Peyer's patch (tissue), 4 donors: ENCODE measurements around the gene CNDP2. TPM values are rescaled to one million over a fixed set of nuclear protein-coding genes. Genes with fewer than 3 reads are reported as not detected.
A peak's percentile ranks its signal among the peaks of the same experiment; 100 is the strongest.

Experiments
- DNase-seq, 3 donors: peaks; one replicate each; pipeline ENCODE4 v3.0.0-alpha.2; 2017 to 2019
- H3K27ac ChIP-seq, 4 donors: fragments of 200-600 bp; sonication (generic); one replicate each; pipeline ENCODE4 v1.5.1; 2016 to 2019
- H3K27me3 ChIP-seq, 2 donors: fragments of 200-600 bp; sonication (generic); one replicate each; pipeline ENCODE4 v1.5.1; 2019
- H3K36me3 ChIP-seq, 3 donors: fragments of 200-600 bp; sonication (generic); one replicate each; pipeline ENCODE4 v1.5.1; 2016 to 2019
- H3K4me1 ChIP-seq, 4 donors: fragments of 200-600 bp; sonication (generic); one replicate each; pipeline ENCODE4 v1.5.1; 2016 to 2019
- H3K4me3 ChIP-seq, 4 donors: fragments of 200-600 bp; sonication (generic); 1 replicate in 3 of 4; 2 replicates in 1 of 4; pipeline ENCODE4 v1.5.1; 2016 to 2019; ENCODE audit warnings: mild to moderate bottlenecking in 1 of 4
- H3K9me3 ChIP-seq, 4 donors: fragments of 200-600 bp; sonication (generic); one replicate each; pipeline ENCODE4 v1.5.1; 2016 to 2019; ENCODE audit warnings: mild to moderate bottlenecking in 1 of 4
- CTCF ChIP-seq, 6 experiments: fragments of 450-650 bp in 4 of 6; fragments of 200-600 bp in 2 of 6; sonication (generic) in 1 of 6; IDR thresholded peaks; one replicate each; pipeline ENCODE4 v1.5.1; 2017 to 2019; ENCODE audit warnings: antibody characterized with exemption in 6 of 6, mild to moderate bottlenecking in 3 of 6, moderate library complexity in 1 of 6
- POLR2A ChIP-seq, 2 donors: fragments of 450-650 bp; IDR thresholded peaks; one replicate each; pipeline ENCODE4 v1.5.1; 2017; ENCODE audit warnings: antibody characterized with exemption in 2 of 2, mild to moderate bottlenecking in 2 of 2, moderate library complexity in 2 of 2
- total RNA-seq, 4 donors: library from RNA; depleted of rRNA; stranded (reverse); fragments of >200 nt; gene quantifications; one replicate each; pipeline ENCODE4 v1.1.0, GENCODE V29; 2016

The CNDP2 gene
- total RNA-seq, 4 donors from 2014 or later = 283 to 798 (median 653) TPM

- H3K27ac ChIP-seq = no peak overlapping the region
- no peaks in the 10 kb centered on the region for H3K4me1 ChIP-seq
- H3K4me3 ChIP-seq = no peak overlapping the region
- TF ChIP-seq CTCF (IDR thresholded peaks at IDR 0.05) (no peak), POLR2A (IDR thresholded peaks at IDR 0.05) (no peak)
- no peaks in the 10 kb centered on the region for H3K36me3 ChIP-seq
- peak in 1 of 3 donors; percentile 29 for DNase-seq
- no peaks in the 10 kb centered on the region for H3K9me3 ChIP-seq
- H3K27me3 ChIP-seq = no peaks in the 10 kb centered on the region
Observed at GRCh38 chr18:74532511-74533025, 36.4 kb downstream of the CNDP2 start.

- Histone ChIP-seq H3K4me3 (no peak overlapping the region), H3K9me3 (no peaks in the 10 kb centered on the region), H3K27me3 (no peaks in the 10 kb centered on the region), H3K36me3 (no peaks in the 10 kb centered on the region), H3K4me1 (no peaks in the 10 kb centered on the region), H3K27ac (no peak overlapping the region)
- peak in 1 of 3 donors; percentile 36 for DNase-seq
- TF ChIP-seq CTCF (IDR thresholded peaks at IDR 0.05) = no peak
- TF ChIP-seq POLR2A (IDR thresholded peaks at IDR 0.05) = no peak
Observed at GRCh38 chr18:74533666-74534065, 37.5 kb downstream of the CNDP2 start.

GRCh38 chr18:74534150-74534969 is 38.2 kb downstream of the CNDP2 start, which contains the start of gene CNDP1:
TSS of gene CNDP1 (plus strand) at chr18:74534500. CDS start at chr18:74534668, 168 bp downstream.
- Histone ChIP-seq H3K36me3 (no peaks in the 10 kb centered on the region), H3K9me3 (no peaks in the 10 kb centered on the region), H3K4me3 (no peak within 1 kb of the TSS), H3K27me3 (no peaks in the 10 kb centered on the region), H3K4me1 (no peaks in the 10 kb centered on the region), H3K27ac (no peak within 1 kb of the TSS)
- peak in 1 of 3 donors; percentile 31 for DNase-seq
- TF ChIP-seq POLR2A (IDR thresholded peaks at IDR 0.05) = no peak
- no peak for TF ChIP-seq CTCF (IDR thresholded peaks at IDR 0.05)

GRCh38 chr18:74534981-74535649 is 39.0 kb downstream of the CNDP2 start:
- DNase-seq = peak in 1 of 3 donors; percentile 16
- H3K4me3 ChIP-seq = no peak overlapping the region
- H3K36me3 ChIP-seq = no peaks in the 10 kb centered on the region
- no peaks in the 10 kb centered on the region for H3K4me1 ChIP-seq
- H3K27ac ChIP-seq = no peak overlapping the region
- no peaks in the 10 kb centered on the region for H3K27me3 ChIP-seq
- TF ChIP-seq CTCF (IDR thresholded peaks at IDR 0.05) (no peak), POLR2A (IDR thresholded peaks at IDR 0.05) (no peak)
- no peaks in the 10 kb centered on the region for H3K9me3 ChIP-seq

- Histone ChIP-seq H3K27ac (no peak overlapping the region), H3K4me3 (no peak overlapping the region), H3K9me3 (no peaks in the 10 kb centered on the region), H3K4me1 (peaks cover 0 to 14% (median 3%) of the 10 kb centered on the region in 4 donors), H3K36me3 (no peaks in the 10 kb centered on the region), H3K27me3 (no peaks in the 10 kb centered on the region)
- TF ChIP-seq CTCF (IDR thresholded peaks at IDR 0.05) (no peak), POLR2A (IDR thresholded peaks at IDR 0.05) (no peak)
- no peak for DNase-seq
Observed at GRCh38 chr18:74539289-74539688, 43.1 kb downstream of the CNDP2 start.
